Coronary artery (tissue), 2 donors: Measurements from ENCODE around the gene KLF9.

Experiments
- DNase-seq: peaks from one replicate; pipeline ENCODE4 v3.0.0-alpha.2; 2017; ENCODE audit warnings: low spot score
- H3K27ac ChIP-seq, 2 donors: fragments of 200-600 bp; sonication (generic); one replicate each; pipeline ENCODE4 v1.5.1; 2016 to 2019
- H3K4me3 ChIP-seq: fragments of 200-600 bp; sonication (generic); 2 replicates; pipeline ENCODE4 v1.5.1; 2016; ENCODE audit warnings: mild to moderate bottlenecking, moderate library complexity
- TF ChIP-seq, protein P1 (sequence below): fragments of 200-600 bp; sonication (generic); IDR thresholded peaks from one replicate; pipeline ENCODE4 v1.5.1; 2019; ENCODE audit warnings: antibody characterized with exemption

Gene KLF9

DNA sequence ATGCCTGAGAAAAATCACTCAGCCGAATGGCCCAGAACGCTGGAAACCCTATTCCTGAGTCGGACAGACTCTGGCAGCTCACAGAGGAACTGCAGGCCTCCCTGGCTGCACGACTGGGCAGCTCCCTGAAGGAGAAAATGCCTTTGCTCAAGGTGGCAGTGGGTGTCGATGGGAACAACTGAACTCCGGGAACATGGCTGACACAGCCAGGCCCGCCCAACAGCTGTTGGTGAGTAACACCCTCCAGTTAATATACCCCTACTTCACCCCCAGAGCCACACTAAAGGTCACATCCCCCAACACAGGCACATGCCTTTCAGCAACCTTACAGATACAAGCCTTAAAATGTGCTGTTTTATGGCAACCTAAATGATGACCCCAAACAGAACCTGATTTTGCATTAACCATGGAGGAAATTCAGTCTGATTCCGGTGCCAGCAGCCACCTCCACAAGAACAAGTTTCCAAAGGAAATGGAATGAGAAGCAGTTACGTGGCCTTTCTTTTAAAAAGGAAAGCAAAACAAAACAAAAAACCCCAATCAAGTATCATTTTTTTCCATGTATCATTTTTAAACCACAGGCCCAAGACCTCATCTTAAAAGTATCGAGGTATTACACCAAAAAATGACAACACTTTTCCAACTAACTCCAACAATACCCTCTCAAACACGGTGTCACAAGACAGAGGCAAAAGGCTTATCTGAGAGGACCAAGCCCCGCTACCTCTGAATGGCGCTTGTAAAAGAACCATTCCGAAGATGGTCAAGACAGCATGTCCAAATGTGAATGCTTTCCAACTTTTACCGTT, 3.1 kb downstream of the KLF9 start:
- TF ChIP-seq, protein P1, sequence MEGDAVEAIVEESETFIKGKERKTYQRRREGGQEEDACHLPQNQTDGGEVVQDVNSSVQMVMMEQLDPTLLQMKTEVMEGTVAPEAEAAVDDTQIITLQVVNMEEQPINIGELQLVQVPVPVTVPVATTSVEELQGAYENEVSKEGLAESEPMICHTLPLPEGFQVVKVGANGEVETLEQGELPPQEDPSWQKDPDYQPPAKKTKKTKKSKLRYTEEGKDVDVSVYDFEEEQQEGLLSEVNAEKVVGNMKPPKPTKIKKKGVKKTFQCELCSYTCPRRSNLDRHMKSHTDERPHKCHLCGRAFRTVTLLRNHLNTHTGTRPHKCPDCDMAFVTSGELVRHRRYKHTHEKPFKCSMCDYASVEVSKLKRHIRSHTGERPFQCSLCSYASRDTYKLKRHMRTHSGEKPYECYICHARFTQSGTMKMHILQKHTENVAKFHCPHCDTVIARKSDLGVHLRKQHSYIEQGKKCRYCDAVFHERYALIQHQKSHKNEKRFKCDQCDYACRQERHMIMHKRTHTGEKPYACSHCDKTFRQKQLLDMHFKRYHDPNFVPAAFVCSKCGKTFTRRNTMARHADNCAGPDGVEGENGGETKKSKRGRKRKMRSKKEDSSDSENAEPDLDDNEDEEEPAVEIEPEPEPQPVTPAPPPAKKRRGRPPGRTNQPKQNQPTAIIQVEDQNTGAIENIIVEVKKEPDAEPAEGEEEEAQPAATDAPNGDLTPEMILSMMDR: no peak
- peak overlapping the region; percentile 99 for H3K4me3 ChIP-seq
- DNase-seq: peak; percentile 88

GRCh38 chr9:70410368-70410767, 4.1 kb downstream of the KLF9 start:
- TF ChIP-seq, protein P1: no peak
- H3K27ac ChIP-seq: peak overlapping the region; percentile 100
- no peak for DNase-seq
- peak overlapping the region; percentile 99 for H3K4me3 ChIP-seq

More for the DNA sequence above, 3.1 kb downstream of the KLF9 start:
- peak overlapping the region; percentile 100 for H3K27ac ChIP-seq

- Histone ChIP-seq H3K27ac (peak overlapping the region; percentile 100), H3K4me3 (peak overlapping the region; percentile 99)
- DNase-seq: no peak
- TF ChIP-seq, protein P1: no peak
Observed at GRCh38 chr9:70409800-70410199, 4.7 kb downstream of the KLF9 start.

DNA sequence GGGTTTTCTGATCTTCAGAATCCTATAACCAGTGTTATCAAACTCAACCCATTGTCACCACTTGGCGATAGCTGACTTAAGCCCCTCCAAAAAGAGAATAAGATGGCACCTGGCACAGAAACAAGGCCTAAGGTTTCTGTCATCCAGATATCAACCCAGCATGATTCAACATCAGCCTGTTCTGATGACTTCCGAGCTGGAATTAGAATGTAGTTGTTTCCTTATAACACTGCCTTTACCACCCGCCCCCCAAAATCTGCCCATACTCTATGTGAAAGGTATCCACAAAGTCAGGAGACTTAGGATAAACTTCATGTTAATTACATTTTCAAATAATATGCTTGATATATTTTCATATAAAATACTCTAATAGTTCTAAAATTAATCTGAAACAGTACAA, 5.2 kb downstream of the KLF9 start:
- peak overlapping the region; percentile 100 for H3K27ac ChIP-seq
- DNase-seq: no peak
- TF ChIP-seq, protein P1: no peak
- peak overlapping the region; percentile 99 for H3K4me3 ChIP-seq

DNA sequence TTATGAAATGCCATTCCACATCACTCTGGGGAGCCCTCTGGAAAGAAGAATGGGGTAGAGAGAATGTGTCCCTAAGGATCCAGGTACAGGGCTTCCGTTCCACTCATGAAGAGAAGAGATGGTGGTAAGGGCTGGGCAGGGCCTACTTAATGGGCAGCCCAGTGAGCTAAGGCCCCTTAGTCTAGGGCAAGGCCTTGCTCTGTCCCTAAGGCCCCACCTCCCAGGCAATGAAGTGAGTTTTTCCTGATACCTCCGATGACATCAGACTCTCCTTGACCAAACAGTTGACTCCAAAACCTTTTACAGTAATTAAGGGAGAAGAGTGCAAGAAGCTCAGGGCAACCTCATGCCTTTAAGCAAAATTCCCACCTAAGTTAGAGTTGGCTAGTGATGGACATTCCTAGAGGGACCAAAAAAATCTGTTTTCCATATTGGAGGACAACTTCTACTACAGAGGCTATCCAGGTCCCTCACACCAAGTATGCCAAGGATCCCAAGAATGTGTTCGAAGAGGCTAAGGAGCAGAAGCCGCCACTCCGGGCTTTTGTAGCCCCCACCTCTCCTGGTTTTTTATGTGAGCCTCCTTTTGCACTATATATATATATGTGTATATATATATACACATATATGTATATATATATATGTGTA, 5.9 kb downstream of the KLF9 start:
- Histone ChIP-seq H3K27ac (peak overlapping the region; percentile 81 to 100), H3K4me3 (peak overlapping the region; percentile 62)
- no peak for DNase-seq
- TF ChIP-seq, protein P1: no peak

DNA sequence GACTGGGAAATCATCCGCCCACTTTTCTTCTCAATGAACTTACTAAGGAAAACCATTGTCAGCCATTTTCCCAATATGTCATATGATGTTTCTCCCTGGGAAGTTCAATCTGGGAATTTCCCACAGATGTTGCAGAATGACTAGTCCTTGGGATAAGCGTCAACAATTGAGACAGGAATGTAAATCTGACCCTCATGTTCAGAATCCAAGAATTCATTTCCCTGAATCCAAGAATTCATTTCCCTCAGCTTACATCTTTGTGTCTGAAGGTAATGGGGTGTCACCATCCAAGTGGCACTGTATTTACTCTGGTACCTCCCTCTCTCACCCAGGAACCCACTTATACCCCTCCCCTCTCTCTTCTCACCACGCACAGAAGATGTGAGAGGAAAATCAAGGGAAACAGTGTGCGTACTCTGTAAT, 7.4 kb downstream of the KLF9 start:
- H3K27ac ChIP-seq: peak overlapping the region; percentile 16 to 81
- H3K4me3 ChIP-seq: peak overlapping the region; percentile 62
- DNase-seq: no peak
- TF ChIP-seq, protein P1: no peak
